ENCODE data around the gene TRPM2.
A peak's percentile ranks its signal among the peaks of the same experiment; 100 is the strongest.

TRPM2 gene

DNA sequence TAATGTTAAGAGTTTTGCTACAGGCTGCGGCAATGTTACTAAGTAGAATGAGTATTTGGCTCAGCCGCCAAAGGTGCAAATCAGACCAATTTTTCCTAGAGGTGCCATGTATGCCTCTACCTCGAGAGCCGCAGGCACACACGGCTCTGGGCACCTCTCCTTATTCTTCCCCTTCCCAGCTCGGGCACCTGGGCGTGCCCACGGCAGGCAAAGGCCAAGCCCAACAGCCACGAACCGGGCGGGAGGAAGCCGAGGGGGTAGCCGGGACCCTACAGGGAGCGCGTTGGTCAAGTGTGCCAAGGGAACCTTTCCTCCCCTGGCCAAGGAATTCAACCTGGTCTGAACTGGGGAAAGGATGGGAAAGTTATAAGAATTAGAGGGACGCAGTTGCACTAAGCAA is 132.9 kb downstream of the TRPM2 start:
- TF ChIP-seq, protein P1, sequence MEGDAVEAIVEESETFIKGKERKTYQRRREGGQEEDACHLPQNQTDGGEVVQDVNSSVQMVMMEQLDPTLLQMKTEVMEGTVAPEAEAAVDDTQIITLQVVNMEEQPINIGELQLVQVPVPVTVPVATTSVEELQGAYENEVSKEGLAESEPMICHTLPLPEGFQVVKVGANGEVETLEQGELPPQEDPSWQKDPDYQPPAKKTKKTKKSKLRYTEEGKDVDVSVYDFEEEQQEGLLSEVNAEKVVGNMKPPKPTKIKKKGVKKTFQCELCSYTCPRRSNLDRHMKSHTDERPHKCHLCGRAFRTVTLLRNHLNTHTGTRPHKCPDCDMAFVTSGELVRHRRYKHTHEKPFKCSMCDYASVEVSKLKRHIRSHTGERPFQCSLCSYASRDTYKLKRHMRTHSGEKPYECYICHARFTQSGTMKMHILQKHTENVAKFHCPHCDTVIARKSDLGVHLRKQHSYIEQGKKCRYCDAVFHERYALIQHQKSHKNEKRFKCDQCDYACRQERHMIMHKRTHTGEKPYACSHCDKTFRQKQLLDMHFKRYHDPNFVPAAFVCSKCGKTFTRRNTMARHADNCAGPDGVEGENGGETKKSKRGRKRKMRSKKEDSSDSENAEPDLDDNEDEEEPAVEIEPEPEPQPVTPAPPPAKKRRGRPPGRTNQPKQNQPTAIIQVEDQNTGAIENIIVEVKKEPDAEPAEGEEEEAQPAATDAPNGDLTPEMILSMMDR (IDR thresholded peaks at IDR 0.05; ENCODE audit: extremely low read depth, missing control alignments) = no peak
- no peak for DNase-seq (ENCODE audit: low spot score)

DNA sequence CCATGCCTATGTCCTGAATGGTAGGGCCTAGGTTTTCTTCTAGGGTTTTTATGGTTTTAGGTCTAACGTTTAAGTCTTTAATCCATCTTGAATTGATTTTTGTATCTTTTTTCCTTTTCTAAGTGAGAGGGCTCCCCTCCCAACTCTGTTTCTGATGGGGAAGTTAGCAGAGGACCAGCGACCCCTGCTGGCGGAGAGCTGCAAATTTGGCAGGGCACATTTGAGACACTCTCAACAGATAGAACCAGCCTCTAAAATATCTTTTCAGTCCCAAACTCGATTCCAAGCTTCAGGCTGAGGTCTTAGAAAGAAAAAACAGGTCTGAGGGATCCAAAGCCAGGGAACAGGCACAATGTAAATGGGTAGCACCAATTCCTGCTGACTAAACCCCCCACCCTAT is 134.4 kb downstream of the TRPM2 start:
- DNase-seq (ENCODE audit: low spot score) = peak; percentile 62
- TF ChIP-seq, protein P1 (IDR thresholded peaks at IDR 0.05; ENCODE audit: extremely low read depth, missing control alignments) = peak; percentile 25

DNA sequence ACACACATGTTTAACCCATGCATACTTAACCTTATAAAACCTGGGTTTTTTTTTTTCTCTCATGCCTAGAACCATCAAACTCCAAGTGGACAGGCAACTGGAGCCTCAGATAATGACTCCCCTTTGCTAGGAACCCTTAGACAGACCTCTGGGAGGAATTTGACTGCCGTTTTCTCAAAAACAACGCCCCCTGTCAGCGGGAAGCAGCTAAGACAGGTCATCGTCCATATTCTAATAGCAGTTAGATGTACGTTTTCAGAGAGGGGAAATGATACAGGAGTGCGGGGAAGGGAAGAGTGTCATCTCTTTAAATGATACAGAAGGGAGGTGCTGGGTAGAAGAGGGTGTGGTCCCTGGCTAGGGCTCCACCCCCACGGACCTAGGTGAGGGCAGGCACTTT is 136.5 kb downstream of the TRPM2 start:
- TF ChIP-seq, protein P1 (IDR thresholded peaks at IDR 0.05; ENCODE audit: extremely low read depth, missing control alignments) = no peak
- no peak for DNase-seq (ENCODE audit: low spot score)

DNA sequence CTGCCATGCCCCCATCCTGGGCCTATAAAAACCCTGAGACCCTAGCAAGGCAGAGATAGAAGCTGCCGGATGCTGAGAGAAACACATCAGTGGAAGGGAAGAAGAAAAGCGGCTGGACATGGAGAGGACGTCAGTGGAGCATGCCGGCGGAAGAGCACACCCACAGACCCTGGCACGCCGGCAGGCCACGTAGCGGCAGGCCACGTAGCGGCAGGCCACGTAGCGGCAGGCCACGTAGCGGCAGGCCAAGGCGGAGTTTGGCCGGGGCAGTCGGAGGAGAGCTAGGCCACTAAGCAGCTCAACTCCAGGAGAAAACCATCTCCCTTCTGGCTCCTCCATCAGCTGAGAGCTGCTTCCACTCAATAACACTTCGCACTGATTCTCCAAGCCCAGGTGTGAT is 137.0 kb downstream of the TRPM2 start:
- TF ChIP-seq, protein P1 (IDR thresholded peaks at IDR 0.05; ENCODE audit: extremely low read depth, missing control alignments) = no peak

DNA sequence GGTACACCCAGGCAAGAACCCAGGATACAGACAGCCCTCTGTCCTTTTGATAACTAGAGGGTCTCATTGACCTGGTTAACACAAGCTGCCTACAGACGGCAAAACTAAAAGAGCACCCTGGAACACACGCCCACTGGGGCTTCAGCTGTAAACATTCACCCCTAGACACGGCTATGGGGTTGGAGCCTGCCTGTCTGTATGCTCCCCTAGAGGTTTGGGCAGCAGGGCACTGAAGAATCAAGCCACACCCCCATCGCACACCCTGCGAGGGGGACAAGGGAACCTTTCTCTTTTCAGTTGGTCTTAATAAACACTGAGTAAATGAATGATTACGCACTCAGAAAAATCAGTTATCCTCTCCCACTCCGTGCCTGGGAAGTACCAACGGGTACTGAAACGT is 137.4 kb downstream of the TRPM2 start:
- TF ChIP-seq, protein P1 (IDR thresholded peaks at IDR 0.05; ENCODE audit: extremely low read depth, missing control alignments) = no peak
- DNase-seq (ENCODE audit: low spot score) = no peak

More for the DNA sequence above, 137.0 kb downstream of the TRPM2 start:
- DNase-seq (ENCODE audit: low spot score) = no peak
